Tibial nerve (tissue), 4 donors: Measurements from ENCODE around the gene PBRM1.

ENCODE experiments used
- CTCF ChIP-seq, 5 experiments: fragments of 200-600 bp in 3 of 5; fragments of 450-650 bp in 2 of 5; sonication (generic) in 3 of 5; IDR thresholded peaks; one replicate each; pipeline ENCODE4 v1.5.1; 2016 to 2019; ENCODE audit warnings: antibody characterized with exemption in 5 of 5, mild to moderate bottlenecking in 3 of 5, moderate library complexity in 2 of 5
- EP300 ChIP-seq, 2 donors: sonication (generic); formaldehyde crosslinking; IDR thresholded peaks; one replicate each; pipeline ENCODE4 v1.6.1; 2017; ENCODE audit warnings: antibody characterized with exemption in 2 of 2, mild to moderate bottlenecking in 1 of 2

- TF ChIP-seq EP300 (IDR thresholded peaks at IDR 0.05) (no peak), CTCF (IDR thresholded peaks at IDR 0.05) (peak in 1 of 5 experiments; percentile 20)
Observed at GRCh38 chr3:52533623-52534280, 152.0 kb downstream of the PBRM1 start, which contains the start of gene NT5DC2.
